Astrocyte (in vitro differentiated cells and primary cell): ENCODE results near the gene CKLF.

ENCODE experiments used
- EZH2 ChIP-seq: IDR thresholded peaks from 2 replicates; pipeline ENCODE4 v1.6.1; 2012; ENCODE audit warnings: mild to moderate bottlenecking, low read length, inconsistent platforms; ENCODE audit not compliant: insufficient read depth
- TF ChIP-seq, protein P1 (sequence below): IDR thresholded peaks from 2 replicates; pipeline ENCODE4 v1.5.1; 2011; ENCODE audit warnings: low read depth, mild to moderate bottlenecking, inconsistent platforms, low read length, moderate library complexity; ENCODE audit not compliant: insufficient read depth

- TF ChIP-seq, protein P1, sequence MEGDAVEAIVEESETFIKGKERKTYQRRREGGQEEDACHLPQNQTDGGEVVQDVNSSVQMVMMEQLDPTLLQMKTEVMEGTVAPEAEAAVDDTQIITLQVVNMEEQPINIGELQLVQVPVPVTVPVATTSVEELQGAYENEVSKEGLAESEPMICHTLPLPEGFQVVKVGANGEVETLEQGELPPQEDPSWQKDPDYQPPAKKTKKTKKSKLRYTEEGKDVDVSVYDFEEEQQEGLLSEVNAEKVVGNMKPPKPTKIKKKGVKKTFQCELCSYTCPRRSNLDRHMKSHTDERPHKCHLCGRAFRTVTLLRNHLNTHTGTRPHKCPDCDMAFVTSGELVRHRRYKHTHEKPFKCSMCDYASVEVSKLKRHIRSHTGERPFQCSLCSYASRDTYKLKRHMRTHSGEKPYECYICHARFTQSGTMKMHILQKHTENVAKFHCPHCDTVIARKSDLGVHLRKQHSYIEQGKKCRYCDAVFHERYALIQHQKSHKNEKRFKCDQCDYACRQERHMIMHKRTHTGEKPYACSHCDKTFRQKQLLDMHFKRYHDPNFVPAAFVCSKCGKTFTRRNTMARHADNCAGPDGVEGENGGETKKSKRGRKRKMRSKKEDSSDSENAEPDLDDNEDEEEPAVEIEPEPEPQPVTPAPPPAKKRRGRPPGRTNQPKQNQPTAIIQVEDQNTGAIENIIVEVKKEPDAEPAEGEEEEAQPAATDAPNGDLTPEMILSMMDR = no peak
- no peak for TF ChIP-seq EZH2
Measured at GRCh38 chr16:66529475-66529874, 22.9 kb upstream of the CKLF start.
